K562 (cell line): ENCODE measurements around the gene ATP23. TPM values are rescaled to one million over a fixed set of nuclear protein-coding genes. Genes with fewer than 3 reads are reported as not detected.

Source experiments
- ATAC-seq: fragments of 200-7000 bp; cut with Tn5 transposase; 3 replicates; pipeline ENCODE4 v1.9.1; 2020; ENCODE audit warnings: moderate library complexity
- BruUV-seq: library from RNA; stranded (reverse); fragments of 400-500 nt; replicated peaks from 2 replicates; lab custom pipeline; 2021; lab: Mats Ljungman, UMichigan
- CTCF ChIA-PET: fragments of 300-600 bp; formaldehyde crosslinking; extraction: SDS; loops from one replicate; lab custom pipeline; 2021; ENCODE audit warnings: low intra/inter-chr PET ratio; lab: Yijun Ruan, JAX
- POLR2A ChIA-PET: fragments of 300-600, 350-650 bp; sonication (Branson Sonifier 250); formaldehyde crosslinking; extraction: SDS; loops from one replicate; lab custom pipeline; 2021; ENCODE audit warnings: antibody characterized with exemption, inconsistent platforms; lab: Yijun Ruan, JAX
- DNase-seq, 4 experiments: peaks; one replicate each; pipeline versions ENCODE4 v3.0.0 to v3.0.0-alpha.2; 2011 to 2018; ENCODE audit warnings: low spot score in 3 of 4, mixed read lengths in 3 of 4; ENCODE audit errors: extremely low read depth in 1 of 4
- FAIRE-seq: peaks from 2 replicates; lab custom pipeline; 2011; peaks lifted over from hg19 to GRCh38; lab: Jason Lieb, UNC
- H2AFZ ChIP-seq: 2 replicates; pipeline ENCODE4 v1.6.0; 2011; ENCODE audit warnings: low read depth, low read length, control low read depth, inconsistent platforms
- H3K27ac ChIP-seq: fragments of 200-600 bp; 3 replicates; pipeline ENCODE4 v1.8.0; 2011; ENCODE audit warnings: low read depth, mild to moderate bottlenecking, control low read depth, inconsistent platforms, low read length, moderate library complexity, mixed read lengths; ENCODE audit errors: extremely low read depth
- H3K27me3 ChIP-seq, 2 experiments: fragments of 300-600 bp in 1 of 2; 2 replicates in 1 of 2; 3 replicates in 1 of 2; pipeline versions ENCODE4 v1.6.0 to v1.8.0; 2011; ENCODE audit warnings: inconsistent platforms in 2 of 2, low read length in 2 of 2, mild to moderate bottlenecking in 1 of 2, mixed read lengths in 1 of 2, moderate library complexity in 1 of 2; ENCODE audit not compliant: control insufficient read depth in 2 of 2, insufficient read depth in 2 of 2
- H3K36me3 ChIP-seq: fragments of 300-600 bp; 3 replicates; pipeline ENCODE4 v1.8.0; 2011; ENCODE audit warnings: mild to moderate bottlenecking, low read length, inconsistent platforms; ENCODE audit not compliant: control insufficient read depth, insufficient read depth
- H3K4me1 ChIP-seq, 2 experiments: fragments of 200-600 bp in 1 of 2; replicated peaks in 1 of 2; 2 replicates in 1 of 2; 3 replicates in 1 of 2; pipeline versions ENCODE4 v1.5.1 to v1.8.0; 2011; ENCODE audit warnings: inconsistent platforms in 2 of 2, low read length in 2 of 2, mild to moderate bottlenecking in 1 of 2, mixed read lengths in 1 of 2, moderate library complexity in 1 of 2; ENCODE audit not compliant: control insufficient read depth in 2 of 2, insufficient read depth in 2 of 2
- H3K4me2 ChIP-seq: 2 replicates; pipeline ENCODE4 v1.6.1; 2011; ENCODE audit warnings: low read length, control low read depth, inconsistent platforms, mixed read lengths; ENCODE audit not compliant: insufficient read depth
- H3K4me3 ChIP-seq: fragments of 200-600 bp; sonication (generic), shearing (Covaris generic); 2 replicates; pipeline ENCODE4 v1.5.1; 2016; ENCODE audit warnings: control low read depth, inconsistent platforms
- H3K79me2 ChIP-seq: fragments of 200-600 bp; 3 replicates; pipeline ENCODE4 v1.8.0; 2011; ENCODE audit warnings: low read length, inconsistent platforms; ENCODE audit not compliant: control insufficient read depth, insufficient read depth
- H3K9ac ChIP-seq, 2 experiments: 2 replicates each; pipeline versions ENCODE4 v1.6.0 to v1.6.1; 2011; ENCODE audit warnings: low read depth in 2 of 2, low read length in 2 of 2, control low read depth in 1 of 2, inconsistent platforms in 1 of 2, mild to moderate bottlenecking in 1 of 2, mixed read lengths in 1 of 2; ENCODE audit not compliant: insufficient read depth in 1 of 2
- H3K9me1 ChIP-seq: one replicate; pipeline ENCODE4 v1.6.0; 2011; ENCODE audit warnings: inconsistent platforms, mild to moderate bottlenecking, low read length, moderate library complexity; ENCODE audit not compliant: control insufficient read depth, insufficient read depth
- H3K9me3 ChIP-seq: replicated peaks from 2 replicates; pipeline ENCODE4 v1.5.1; 2011; ENCODE audit warnings: low read depth, low read length, inconsistent platforms; ENCODE audit not compliant: control insufficient read depth, insufficient read depth
- H4K20me1 ChIP-seq: replicated peaks from 2 replicates; pipeline ENCODE4 v1.6.1; 2011; ENCODE audit warnings: low read length, inconsistent platforms, mixed read lengths; ENCODE audit not compliant: control insufficient read depth, insufficient read depth
- ATF1 ChIP-seq, 2 experiments: fragments of 450-650 bp in 1 of 2; IDR thresholded peaks; 2 replicates each; pipeline ENCODE4 v1.6.1; 2016; ENCODE audit warnings: missing compliant biosample characterization in 1 of 2, missing genetic modification characterization in 1 of 2
- GTF3C2 ChIP-seq: IDR thresholded peaks from 3 replicates; pipeline ENCODE4 v1.6.1; 2011; ENCODE audit warnings: borderline replicate concordance, mild to moderate bottlenecking, moderate library complexity; ENCODE audit not compliant: insufficient read length; ENCODE audit errors: extremely low read depth
- NFXL1 ChIP-seq: fragments of 450-650 bp; formaldehyde crosslinking; IDR thresholded peaks from 2 replicates; pipeline ENCODE4 v1.4.0; 2021; ENCODE audit warnings: mild to moderate bottlenecking
- WGBS: fragments of 100-300 bp; shearing (Covaris generic); methylation state at CpG from one replicate; pipeline ENCODE4 v1.1.6; 2016; ENCODE audit warnings: low coverage, mixed read lengths; ENCODE audit not compliant: insufficient coverage; ENCODE audit errors: missing lambda C conversion rate; 5-methylcytosine and 5-hydroxymethylcytosine counted together
- in situ Hi-C: fragments of 300-500 bp; cut with MboI; formaldehyde crosslinking; loops from 4 replicates; pipeline ENCODE4 v1.15.0; 2018; ENCODE audit warnings: inconsistent platforms, mixed read lengths
- intact Hi-C: fragments of 100-400 bp; cut with micrococcal nuclease; formaldehyde crosslinking; loops from 2 replicates; pipeline ENCODE4 v1.14.2; 2022
- polyA plus RNA-seq, 8 experiments: library from polyadenylated mRNA; depleted of rRNA in 4 of 8; stranded (reverse) in 5 of 8; unstranded in 3 of 8; fragments of >200 nt; fragmentation: Nextera tagmentation in 2 of 8; fragmentation: Illumina TruSeq in 1 of 8; extraction: Ambion mirVana in 2 of 8; extraction: Trizol in 1 of 8; gene quantifications; 2 replicates each; pipeline versions ENCODE4 v1.2.1 to v1.2.3, GENCODE V29; 2011 to 2014; ENCODE audit warnings: inconsistent platforms in 1 of 8, missing spikeins in 1 of 8
- total RNA-seq, 7 experiments: library from RNA; depleted of rRNA in 6 of 7; stranded (reverse); fragments of >200 nt in 6 of 7; fragmentation: Illumina TruSeq in 2 of 7; extraction: Trizol in 2 of 7; gene quantifications; 2 replicates each; pipeline versions ENCODE4 v1.2.1 to v1.2.3, GENCODE V29; 2011 to 2021; ENCODE audit warnings: low replicate concordance in 1 of 7

Gene ATP23
- total and polyA plus RNA-seq, 9 of the 15 experiments (the other 6 are each of a cell fraction or from before 2014, with no cell fraction given), result 8.3 to 53.7 (median 28.5) TPM

- Histone ChIP-seq H3K27me3 (no peaks in the 10 kb centered on the region), H2AFZ (0 out of 2 replicates have a peak overlapping the region, but pooled peaks have one; percentile 22), H3K9me3 (no peaks in the 10 kb centered on the region), H3K9me1 (no peaks in the 10 kb centered on the region), H3K4me1 (peaks cover 0 to 8% of the 10 kb centered on the region in 2 experiments; a peak in 3 of 5 replicates), H3K27ac (no peak overlapping the region), H3K9ac (no peak overlapping the region), H3K4me2 (no peak overlapping the region), H3K36me3 (no peaks in the 10 kb centered on the region), H3K4me3 (no peak overlapping the region)
- DNase-seq (no peak), ATAC-seq (no peak)
- intact Hi-C loops, result no loop called here
- POLR2A ChIA-PET, result interaction anchor here (0.6 to 1.7 kb wide), 2 partner anchors 54 to 75 kb away, joined by 3 to 4 read pairs; no protein-coding TSS in a partner anchor
- WGBS, result 26% methylated on average over 3 of the region's 3 CpGs
- TF ChIP-seq NFXL1 (CRISPR knock-in tag) (no peak), GTF3C2 (no peak), ATF1 (CRISPR knock-in tag; IDR thresholded peaks at IDR 0.05) (no peak), ATF1 (tag; IDR thresholded peaks at IDR 0.05) (no peak)
- TF ChIP-seq, all 486 proteins: peak for 0
- in situ Hi-C loops, result loop anchor here (5.0 kb wide), 1 partner anchor 80 kb away; no protein-coding TSS in a partner anchor
- no peaks in the 10 kb centered on the region for H3K79me2 ChIP-seq
- FAIRE-seq, result no peak
- no peaks in the 10 kb centered on the region for H4K20me1 ChIP-seq
- BruUV-seq, result no TSS peak
- CTCF ChIA-PET, result interaction anchor here (2.7 to 7.9 kb wide), 2 partner anchors 76 to 324 kb away, joined by 17 to 227 read pairs; no protein-coding TSS in a partner anchor
Measured at GRCh38 chr12:57907281-57907680, 34.1 kb upstream of the ATP23 start.
